Measurements from ENCODE around the gene BCL11B. TPM values are rescaled to one million over a fixed set of nuclear protein-coding genes. Genes with fewer than 3 reads are reported as not detected.

The BCL11B gene
- total RNA-seq, 6 donors from 2014 or later: 1.1 to 4.5 (median 2.2) TPM

DNA sequence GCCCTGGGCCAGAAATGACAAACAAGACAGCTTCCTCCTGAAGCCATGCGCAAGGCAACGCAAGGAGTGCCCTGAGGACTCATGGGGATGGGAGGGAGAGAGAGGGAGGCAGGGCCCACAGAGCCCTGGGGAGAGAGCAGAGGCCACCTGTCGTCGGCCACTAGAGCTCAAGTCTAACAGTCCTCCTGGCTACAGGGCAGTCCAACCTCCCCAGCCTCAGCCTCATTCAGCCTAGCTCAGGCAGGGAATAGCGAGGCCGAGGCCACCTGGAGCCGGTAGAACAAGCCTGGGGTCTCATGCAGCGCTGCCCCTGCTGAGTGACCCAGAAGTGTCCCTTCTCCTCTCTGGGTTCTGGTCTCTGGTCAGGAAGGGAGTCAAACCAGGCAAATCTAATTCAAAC, 69.5 kb downstream of the BCL11B start:
- Histone ChIP-seq H3K9me3 (no peaks in the 10 kb centered on the region), H3K27ac (no peak overlapping the region), H3K36me3 (no peaks in the 10 kb centered on the region), H3K4me1 (no peaks in the 10 kb centered on the region), H3K27me3 (no peaks in the 10 kb centered on the region), H3K4me3 (no peak overlapping the region)
- 89 to 100% methylated on average over 2 to 8 of the region's 8 CpGs for WGBS, 2 donors
- TF ChIP-seq POLR2AphosphoS5 (IDR thresholded peaks at IDR 0.05) (no peak), POLR2A (IDR thresholded peaks at IDR 0.05) (no peak), EP300 (IDR thresholded peaks at IDR 0.05) (no peak)
- TF ChIP-seq, protein P1, sequence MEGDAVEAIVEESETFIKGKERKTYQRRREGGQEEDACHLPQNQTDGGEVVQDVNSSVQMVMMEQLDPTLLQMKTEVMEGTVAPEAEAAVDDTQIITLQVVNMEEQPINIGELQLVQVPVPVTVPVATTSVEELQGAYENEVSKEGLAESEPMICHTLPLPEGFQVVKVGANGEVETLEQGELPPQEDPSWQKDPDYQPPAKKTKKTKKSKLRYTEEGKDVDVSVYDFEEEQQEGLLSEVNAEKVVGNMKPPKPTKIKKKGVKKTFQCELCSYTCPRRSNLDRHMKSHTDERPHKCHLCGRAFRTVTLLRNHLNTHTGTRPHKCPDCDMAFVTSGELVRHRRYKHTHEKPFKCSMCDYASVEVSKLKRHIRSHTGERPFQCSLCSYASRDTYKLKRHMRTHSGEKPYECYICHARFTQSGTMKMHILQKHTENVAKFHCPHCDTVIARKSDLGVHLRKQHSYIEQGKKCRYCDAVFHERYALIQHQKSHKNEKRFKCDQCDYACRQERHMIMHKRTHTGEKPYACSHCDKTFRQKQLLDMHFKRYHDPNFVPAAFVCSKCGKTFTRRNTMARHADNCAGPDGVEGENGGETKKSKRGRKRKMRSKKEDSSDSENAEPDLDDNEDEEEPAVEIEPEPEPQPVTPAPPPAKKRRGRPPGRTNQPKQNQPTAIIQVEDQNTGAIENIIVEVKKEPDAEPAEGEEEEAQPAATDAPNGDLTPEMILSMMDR (IDR thresholded peaks at IDR 0.05): no peak
- no peak for ATAC-seq (ENCODE audit: low FRiP score in 2 of 2)
- no peak for DNase-seq

DNA sequence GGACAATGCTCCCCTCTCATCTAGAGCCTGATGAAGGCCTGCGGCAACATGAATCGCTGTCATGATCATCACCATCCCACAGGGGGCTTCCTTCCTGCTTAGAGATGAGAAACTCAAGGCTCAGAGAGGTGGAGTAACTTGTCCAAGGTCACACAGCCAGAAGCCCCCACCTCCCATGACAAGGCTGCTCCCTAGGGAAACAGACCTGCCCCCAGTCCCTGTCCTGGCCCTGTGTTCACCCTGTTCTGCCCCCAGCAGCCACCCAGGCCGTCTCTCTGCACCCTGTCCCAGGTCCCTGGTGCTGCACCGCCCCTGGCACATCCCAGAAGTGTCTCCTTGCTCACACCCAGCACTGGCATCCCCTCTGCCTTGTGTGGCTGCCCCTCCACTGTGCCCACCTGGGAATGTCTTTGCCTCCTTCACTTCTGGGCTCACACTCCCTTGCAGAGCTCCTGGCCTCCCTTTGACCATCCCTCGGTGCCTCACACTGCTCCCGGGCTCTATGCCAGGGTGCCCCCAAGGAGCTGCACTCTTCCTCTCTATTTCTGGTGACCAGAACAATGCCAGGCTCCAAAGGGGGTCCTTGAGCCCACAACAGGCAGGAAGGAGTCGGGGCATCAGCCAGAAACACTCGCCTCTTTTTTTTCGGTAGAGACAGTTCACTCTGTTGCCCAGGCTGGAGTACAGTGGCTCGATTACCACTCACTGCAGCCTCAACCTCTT, 70.5 kb downstream of the BCL11B start:
- TF ChIP-seq, protein P1 (IDR thresholded peaks at IDR 0.05): no peak
- TF ChIP-seq POLR2A (IDR thresholded peaks at IDR 0.05) (no peak), POLR2AphosphoS5 (IDR thresholded peaks at IDR 0.05) (no peak), EP300 (IDR thresholded peaks at IDR 0.05) (no peak)
- DNase-seq (no peak), ATAC-seq (ENCODE audit: low FRiP score in 2 of 2) (no peak)
- Histone ChIP-seq H3K36me3 (no peaks in the 10 kb centered on the region), H3K4me3 (no peak overlapping the region), H3K27ac (no peak overlapping the region), H3K4me1 (no peaks in the 10 kb centered on the region), H3K9me3 (no peaks in the 10 kb centered on the region), H3K27me3 (no peaks in the 10 kb centered on the region)
- WGBS, 2 donors: 84 to 86% methylated on average over 10 of the region's 10 CpGs

- Histone ChIP-seq H3K4me3 (no peak overlapping the region), H3K4me1 (no peaks in the 10 kb centered on the region), H3K9me3 (no peaks in the 10 kb centered on the region), H3K36me3 (no peaks in the 10 kb centered on the region), H3K27ac (no peak overlapping the region), H3K27me3 (no peaks in the 10 kb centered on the region)
- DNase-seq (no peak), ATAC-seq (ENCODE audit: low FRiP score in 2 of 2) (no peak)
- WGBS, 2 donors: 80 to 95% methylated on average over 4 to 6 of the region's 7 CpGs
- no peak for TF ChIP-seq POLR2AphosphoS5 (IDR thresholded peaks at IDR 0.05)
- no peak for TF ChIP-seq POLR2A (IDR thresholded peaks at IDR 0.05)
- TF ChIP-seq, protein P1 (IDR thresholded peaks at IDR 0.05): no peak
- TF ChIP-seq EP300 (IDR thresholded peaks at IDR 0.05): no peak
Observed at GRCh38 chr14:99200654-99201005, 71.4 kb downstream of the BCL11B start.

GRCh38 chr14:99199846-99200653, 71.9 kb downstream of the BCL11B start:
- H3K36me3 ChIP-seq: no peaks in the 10 kb centered on the region
- no peaks in the 10 kb centered on the region for H3K27me3 ChIP-seq
- TF ChIP-seq POLR2AphosphoS5 (IDR thresholded peaks at IDR 0.05): no peak
- TF ChIP-seq EP300 (IDR thresholded peaks at IDR 0.05): no peak
- no peak for TF ChIP-seq POLR2A (IDR thresholded peaks at IDR 0.05)
- TF ChIP-seq, protein P1 (IDR thresholded peaks at IDR 0.05): no peak
- no peaks in the 10 kb centered on the region for H3K9me3 ChIP-seq
- H3K4me3 ChIP-seq: no peak overlapping the region
- H3K27ac ChIP-seq: no peak overlapping the region
- 69 to 72% methylated on average over 11 to 15 of the region's 16 CpGs for WGBS, 2 donors
- DNase-seq: no peak
- ATAC-seq (ENCODE audit: low FRiP score in 2 of 2): no peak
- H3K4me1 ChIP-seq: no peaks in the 10 kb centered on the region

Data from upper lobe of left lung (tissue), 6 donors.